ENCODE data around the gene CCDC142. TPM values are rescaled to one million over a fixed set of nuclear protein-coding genes. Genes with fewer than 3 reads are reported as not detected.

The CCDC142 gene
- total RNA-seq, 2 donors from 2014 or later = 20.5 to 39.2 TPM

GRCh38 chr2:74481961-74482800 is 617 bp downstream of the CCDC142 start:
- peak overlapping the region; percentile 35 to 67 for H3K4me3 ChIP-seq
- TF ChIP-seq POLR2A (IDR thresholded peaks at IDR 0.05) = no peak
- TF ChIP-seq CTCF (IDR thresholded peaks at IDR 0.05) = no peak
- intact Hi-C loops (cut with DNase I) = no loop called here
- H3K27me3 ChIP-seq = no peaks in the 10 kb centered on the region
- DNase-seq = peak in 3 of 4 donors; percentile 23 to 63 (median 56)
- H3K36me3 ChIP-seq (replicated peaks in 1 of 2; ENCODE audit: insufficient read depth in 1 of 2, low read depth in 2 of 2) = no peaks in the 10 kb centered on the region
- no peaks in the 10 kb centered on the region for H3K9me3 ChIP-seq
- H3K4me1 ChIP-seq = peaks cover 27% of the 10 kb centered on the region
- 0 to 2% methylated on average over 1 to 75 of the region's 80 CpGs for WGBS, 2 donors
- peak overlapping the region; percentile 74 to 89 (median 80) for H3K27ac ChIP-seq
- peak; percentile 53 for ATAC-seq

- Histone ChIP-seq H3K36me3 (replicated peaks in 1 of 2; ENCODE audit: insufficient read depth in 1 of 2, low read depth in 2 of 2) (no peaks in the 10 kb centered on the region), H3K9me3 (no peaks in the 10 kb centered on the region), H3K27ac (peak overlapping the region in 1 of 4 donors; percentile 83), H3K4me1 (peaks cover 27% of the 10 kb centered on the region), H3K27me3 (no peaks in the 10 kb centered on the region), H3K4me3 (peak overlapping the region in 1 of 2 donors; percentile 35)
- no peak for ATAC-seq
- no peak for DNase-seq
- TF ChIP-seq POLR2A (IDR thresholded peaks at IDR 0.05) (no peak), CTCF (IDR thresholded peaks at IDR 0.05) (no peak)
- WGBS, 2 donors = 43% methylated on average over 3 of the region's 3 CpGs
- intact Hi-C loops (cut with DNase I) = no loop called here
These were observed 1.4 kb downstream of the CCDC142 start for GRCh38 chr2:74481431-74481830.

DNA sequence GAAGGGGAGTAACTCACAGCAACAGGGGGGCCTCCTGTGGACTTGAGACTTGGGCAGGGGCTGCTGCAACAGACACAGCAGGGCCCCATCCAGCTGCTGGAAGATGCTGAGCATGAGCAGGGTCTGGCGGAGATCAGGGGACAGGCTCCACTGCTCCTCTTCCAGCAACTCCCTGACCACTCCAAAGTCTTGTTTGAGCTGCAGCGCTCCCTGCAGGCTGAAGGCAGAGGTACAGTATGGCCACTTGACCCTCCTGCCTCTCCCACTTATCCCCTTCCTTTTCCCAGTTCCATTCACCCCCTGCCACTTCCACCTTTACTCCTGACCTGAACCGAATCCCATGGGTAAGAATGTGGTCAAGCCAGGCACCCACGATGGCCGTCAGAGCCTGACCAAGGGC is 7.9 kb downstream of the CCDC142 start:
- intact Hi-C loops (cut with DNase I) = no loop called here
- TF ChIP-seq POLR2A (IDR thresholded peaks at IDR 0.05) = no peak
- no peak for TF ChIP-seq CTCF (IDR thresholded peaks at IDR 0.05)
- Histone ChIP-seq H3K36me3 (replicated peaks in 1 of 2; ENCODE audit: insufficient read depth in 1 of 2, low read depth in 2 of 2) (peaks cover 0 to 3% of the 10 kb centered on the region in 2 donors), H3K4me1 (peaks cover 22% of the 10 kb centered on the region), H3K9me3 (no peaks in the 10 kb centered on the region), H3K4me3 (no peak overlapping the region), H3K27me3 (no peaks in the 10 kb centered on the region), H3K27ac (no peak overlapping the region)
- ATAC-seq = no peak
- DNase-seq = no peak
- 91 to 92% methylated on average over 5 of the region's 5 CpGs for WGBS, 2 donors

DNA sequence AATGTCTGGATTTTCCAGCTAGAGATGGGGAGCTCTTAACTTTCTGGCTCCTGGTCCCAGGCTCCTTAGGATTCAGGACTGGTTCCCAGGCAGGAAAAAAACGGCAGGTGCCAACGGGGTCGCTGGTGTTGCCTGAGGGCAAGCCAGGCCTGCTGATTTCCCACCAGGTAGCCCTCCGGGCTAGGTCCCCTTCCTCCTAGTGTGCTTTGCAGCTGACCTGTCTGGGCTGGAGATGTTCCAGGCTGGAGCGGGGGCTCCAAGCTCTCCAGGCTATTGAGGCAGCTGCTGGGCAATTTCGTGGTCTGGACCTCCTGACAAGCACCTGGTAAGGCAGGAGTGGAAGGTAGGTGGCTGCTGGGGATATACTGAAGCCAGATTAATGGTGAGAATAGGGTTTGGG is 8.3 kb downstream of the CCDC142 start:
- DNase-seq (no peak), ATAC-seq (no peak)
- Histone ChIP-seq H3K27me3 (no peaks in the 10 kb centered on the region), H3K4me3 (no peak overlapping the region), H3K36me3 (replicated peaks in 1 of 2; ENCODE audit: insufficient read depth in 1 of 2, low read depth in 2 of 2) (peaks cover 0 to 3% of the 10 kb centered on the region in 2 donors), H3K9me3 (no peaks in the 10 kb centered on the region), H3K4me1 (peaks cover 22% of the 10 kb centered on the region), H3K27ac (no peak overlapping the region)
- intact Hi-C loops (cut with DNase I) = no loop called here
- WGBS, 2 donors = 87 to 88% methylated on average over 5 to 6 of the region's 6 CpGs
- no peak for TF ChIP-seq CTCF (IDR thresholded peaks at IDR 0.05)
- no peak for TF ChIP-seq POLR2A (IDR thresholded peaks at IDR 0.05)

- ATAC-seq = peak; percentile 6
These were observed 9.9 kb downstream of the CCDC142 start for GRCh38 chr2:74472945-74473258.

More at GRCh38 chr2:74472945-74473258, 9.9 kb downstream of the CCDC142 start:
- 4 to 11% methylated on average over 7 of the region's 7 CpGs for WGBS, 2 donors
- H3K27me3 ChIP-seq = no peaks in the 10 kb centered on the region
- peak overlapping the region; percentile 28 to 54 for H3K4me3 ChIP-seq
- peak overlapping the region; percentile 73 to 92 (median 90) for H3K27ac ChIP-seq
- no peak for DNase-seq
- intact Hi-C loops (cut with DNase I) = no loop called here
- TF ChIP-seq POLR2A (IDR thresholded peaks at IDR 0.05) = no peak
- peaks cover 22% of the 10 kb centered on the region for H3K4me1 ChIP-seq
- H3K9me3 ChIP-seq = no peaks in the 10 kb centered on the region
- peaks cover 0 to 3% of the 10 kb centered on the region in 2 donors for H3K36me3 ChIP-seq (replicated peaks in 1 of 2; ENCODE audit: insufficient read depth in 1 of 2, low read depth in 2 of 2)

All from body of pancreas (tissue), 4 donors.